Psoas muscle (tissue), 8 donors: ENCODE results near the gene MEMO1. TPM values are rescaled to one million over a fixed set of nuclear protein-coding genes. Genes with fewer than 3 reads are reported as not detected.
A peak's percentile ranks its signal among the peaks of the same experiment; 100 is the strongest.
"Not testable (repeated sequence)": the region's sequence is repeated elsewhere in the genome, so short reads cannot be mapped to it uniquely, and the experiment has no call there.

ENCODE experiments used
- ATAC-seq, 4 donors: fragments of 200-7000 bp; cut with Tn5 transposase; one replicate each; pipeline ENCODE4 v1.9.1; 2020; ENCODE audit warnings: moderate library complexity in 3 of 4, mild to moderate bottlenecking in 2 of 4
- DNase-seq, 2 donors: peaks; one replicate each; pipeline ENCODE4 v3.0.0-alpha.2; 2020
- H3K27ac ChIP-seq: fragments of 200-600 bp; one replicate; pipeline ENCODE4 v1.8.0; 2022
- H3K27me3 ChIP-seq, 3 donors: fragments of 200-600 bp in 1 of 3; one replicate each; pipeline versions ENCODE4 v1.6.1 to v1.8.0; 2013 to 2022; ENCODE audit warnings: low read length in 2 of 3, mild to moderate bottlenecking in 2 of 3, moderate library complexity in 1 of 3; ENCODE audit not compliant: insufficient read depth in 3 of 3
- H3K36me3 ChIP-seq, 2 donors: fragments of 200-600 bp in 1 of 2; one replicate each; pipeline versions ENCODE4 v1.6.1 to v1.8.0; 2013 to 2022; ENCODE audit warnings: low read depth in 1 of 2, mild to moderate bottlenecking in 1 of 2, moderate library complexity in 1 of 2; ENCODE audit not compliant: insufficient read depth in 1 of 2
- H3K4me1 ChIP-seq: fragments of 200-600 bp; one replicate; pipeline ENCODE4 v1.8.0; 2022
- H3K4me3 ChIP-seq: fragments of 200-600 bp; one replicate; pipeline ENCODE4 v1.8.0; 2022; ENCODE audit warnings: mild to moderate bottlenecking
- H3K9me3 ChIP-seq: fragments of 200-600 bp; one replicate; pipeline ENCODE4 v1.8.0; 2022
- WGBS, 3 donors: extraction: QIAGEN DNeasy Blood & Tissue Kit; methylation state at CpG; one replicate each; pipeline versions ENCODE4 v1.1.6 to v1.1.7; 2013; 5-methylcytosine and 5-hydroxymethylcytosine counted together
- intact Hi-C, 2 donors: fragments of 100-400 bp; cut with DNase I; formaldehyde crosslinking; loops; one replicate each; pipeline versions ENCODE4 v1.11.0 to v1.14.2; 2022
- polyA plus RNA-seq, 3 donors: library from polyadenylated mRNA; stranded (reverse); fragments of 200-250 nt; gene quantifications; one replicate each; pipeline ENCODE4 v1.2.3, GENCODE V29; 2013
- total RNA-seq, 4 donors: library from RNA; stranded (reverse); fragmentation: NEBNext Ultra II Directional in 2 of 4; extraction: Animal tissue kit (Norgen Biotek cat#: 25700) in 2 of 4; gene quantifications; one replicate each; pipeline versions ENCODE4 v1.2.1 to v1.2.4, GENCODE V29; 2021 to 2023
- TF ChIP-seq, protein P1 (sequence below): fragments of 200-600 bp; IDR thresholded peaks from one replicate; pipeline ENCODE4 v1.8.0; 2022; ENCODE audit warnings: antibody characterized with exemption
- donor health status: healthy with polysubstance abuse.
- donor health status: DM: no; HTN: no; CAD: no; lungs with moderate emphysema.
- donor health status: Bipolar disorder and iron deficiency.
- donor health status: healthy.
- donor health status: DM: yes; HTN: yes; CAD: no.
- donor health status: DM: no; HTN: no; CAD: no.
- donor health status: DM: no; HTN: no; CAD: no.
- donor health status: DM: yes; HTN: yes; CAD: no.

Gene MEMO1
- total and polyA plus RNA-seq, 7 donors: 40.0 to 86.8 (median 56.0) TPM

GRCh38 chr2:31886700-31887099, 124.1 kb downstream of the MEMO1 start:
- H3K27me3 ChIP-seq: no peaks in the 10 kb centered on the region
- TF ChIP-seq, protein P1, sequence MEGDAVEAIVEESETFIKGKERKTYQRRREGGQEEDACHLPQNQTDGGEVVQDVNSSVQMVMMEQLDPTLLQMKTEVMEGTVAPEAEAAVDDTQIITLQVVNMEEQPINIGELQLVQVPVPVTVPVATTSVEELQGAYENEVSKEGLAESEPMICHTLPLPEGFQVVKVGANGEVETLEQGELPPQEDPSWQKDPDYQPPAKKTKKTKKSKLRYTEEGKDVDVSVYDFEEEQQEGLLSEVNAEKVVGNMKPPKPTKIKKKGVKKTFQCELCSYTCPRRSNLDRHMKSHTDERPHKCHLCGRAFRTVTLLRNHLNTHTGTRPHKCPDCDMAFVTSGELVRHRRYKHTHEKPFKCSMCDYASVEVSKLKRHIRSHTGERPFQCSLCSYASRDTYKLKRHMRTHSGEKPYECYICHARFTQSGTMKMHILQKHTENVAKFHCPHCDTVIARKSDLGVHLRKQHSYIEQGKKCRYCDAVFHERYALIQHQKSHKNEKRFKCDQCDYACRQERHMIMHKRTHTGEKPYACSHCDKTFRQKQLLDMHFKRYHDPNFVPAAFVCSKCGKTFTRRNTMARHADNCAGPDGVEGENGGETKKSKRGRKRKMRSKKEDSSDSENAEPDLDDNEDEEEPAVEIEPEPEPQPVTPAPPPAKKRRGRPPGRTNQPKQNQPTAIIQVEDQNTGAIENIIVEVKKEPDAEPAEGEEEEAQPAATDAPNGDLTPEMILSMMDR: peak; percentile 15
- no peak for ATAC-seq
- no peaks in the 10 kb centered on the region for H3K4me1 ChIP-seq
- 98 to 100% (median 98%) methylated on average over 2 of the region's 2 CpGs for WGBS, 3 donors
- DNase-seq: no peak
- H3K27ac ChIP-seq: no peak overlapping the region
- intact Hi-C loops: no loop called here
- peaks cover 0 to 21% of the 10 kb centered on the region in 2 donors for H3K36me3 ChIP-seq
- H3K9me3 ChIP-seq: no peaks in the 10 kb centered on the region
- H3K4me3 ChIP-seq: no peak overlapping the region

DNA sequence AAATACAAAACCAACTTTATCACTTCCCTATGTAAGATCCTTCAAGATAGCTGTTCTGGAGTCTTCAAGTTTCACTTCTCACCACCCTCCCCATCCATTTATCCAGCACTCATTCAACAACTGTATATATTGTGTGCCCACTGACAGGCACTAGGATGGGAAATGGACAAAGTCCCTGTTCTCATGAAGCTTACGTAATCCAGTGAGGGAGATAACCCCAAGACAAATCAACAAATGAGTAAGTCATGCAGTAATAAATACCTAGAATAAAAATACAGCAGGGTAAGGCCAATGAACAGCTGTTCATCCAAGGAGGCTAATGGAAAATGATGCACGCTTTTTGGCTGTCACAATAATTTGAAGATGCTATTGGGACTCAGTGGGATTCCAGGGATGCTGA, 133.8 kb downstream of the MEMO1 start:
- intact Hi-C loops: no loop called here
- no peaks in the 10 kb centered on the region for H3K27me3 ChIP-seq
- H3K4me1 ChIP-seq: no peaks in the 10 kb centered on the region
- H3K4me3 ChIP-seq: no peak overlapping the region
- no peaks in the 10 kb centered on the region for H3K9me3 ChIP-seq
- TF ChIP-seq, protein P1: no peak
- no peak overlapping the region for H3K27ac ChIP-seq
- DNase-seq (no peak), ATAC-seq (no peak)
- peaks cover 0 to 15% of the 10 kb centered on the region in 2 donors for H3K36me3 ChIP-seq
- 84 to 86% (median 84%) methylated on average over 2 of the region's 2 CpGs for WGBS, 3 donors

- H3K36me3 ChIP-seq: peaks cover 0 to 3% of the 10 kb centered on the region in 2 donors
- no peak overlapping the region for H3K4me3 ChIP-seq
- ATAC-seq (no peak), DNase-seq (no peak)
- intact Hi-C loops: no loop called here
- no peaks in the 10 kb centered on the region for H3K4me1 ChIP-seq
- H3K27ac ChIP-seq: no peak overlapping the region
- no peaks in the 10 kb centered on the region for H3K9me3 ChIP-seq
- H3K27me3 ChIP-seq: no peaks in the 10 kb centered on the region
- TF ChIP-seq, protein P1: no peak
- 94 to 97% (median 95%) methylated on average over 2 of the region's 2 CpGs for WGBS, 3 donors
Observed at GRCh38 chr2:31874071-31874470, 136.7 kb downstream of the MEMO1 start.

GRCh38 chr2:31865215-31865614, 145.6 kb downstream of the MEMO1 start:
- H3K36me3 ChIP-seq: peaks cover 0 to 25% of the 10 kb centered on the region in 2 donors
- H3K4me3 ChIP-seq: no peak overlapping the region
- H3K27me3 ChIP-seq: no peaks in the 10 kb centered on the region
- ATAC-seq (no peak), DNase-seq (no peak)
- H3K9me3 ChIP-seq: no peaks in the 10 kb centered on the region
- TF ChIP-seq, protein P1: no peak
- H3K27ac ChIP-seq: no peak overlapping the region
- intact Hi-C loops: no loop called here
- no peaks in the 10 kb centered on the region for H3K4me1 ChIP-seq

DNA sequence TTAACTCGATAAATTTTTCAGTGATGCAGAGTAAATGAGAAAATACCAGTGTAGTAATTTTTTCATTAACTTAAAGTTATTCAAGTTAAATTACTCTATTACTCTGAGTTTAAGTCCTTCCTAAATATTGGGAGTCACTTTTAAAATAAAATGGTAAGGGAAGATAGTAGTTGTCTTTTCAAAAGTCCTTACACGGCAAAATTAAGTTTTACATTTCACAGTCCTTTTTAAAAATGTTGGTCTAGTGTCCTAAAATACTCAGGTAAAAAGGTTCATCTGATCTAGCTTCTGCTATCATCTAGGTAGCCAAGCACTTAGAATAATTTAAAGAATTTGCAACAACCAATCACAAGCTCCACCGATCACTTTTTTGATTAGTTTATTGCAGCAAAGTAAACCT, 146.9 kb downstream of the MEMO1 start:
- H3K36me3 ChIP-seq: peaks cover 0 to 25% of the 10 kb centered on the region in 2 donors
- H3K4me1 ChIP-seq: no peaks in the 10 kb centered on the region
- ATAC-seq: no peak
- no peaks in the 10 kb centered on the region for H3K27me3 ChIP-seq
- no peak overlapping the region for H3K27ac ChIP-seq
- no peak overlapping the region for H3K4me3 ChIP-seq
- 95 to 99% (median 98%) methylated on average over 3 of the region's 3 CpGs for WGBS, 3 donors
- no peaks in the 10 kb centered on the region for H3K9me3 ChIP-seq
- DNase-seq: no peak
- TF ChIP-seq, protein P1: no peak
- intact Hi-C loops: no loop called here

DNA sequence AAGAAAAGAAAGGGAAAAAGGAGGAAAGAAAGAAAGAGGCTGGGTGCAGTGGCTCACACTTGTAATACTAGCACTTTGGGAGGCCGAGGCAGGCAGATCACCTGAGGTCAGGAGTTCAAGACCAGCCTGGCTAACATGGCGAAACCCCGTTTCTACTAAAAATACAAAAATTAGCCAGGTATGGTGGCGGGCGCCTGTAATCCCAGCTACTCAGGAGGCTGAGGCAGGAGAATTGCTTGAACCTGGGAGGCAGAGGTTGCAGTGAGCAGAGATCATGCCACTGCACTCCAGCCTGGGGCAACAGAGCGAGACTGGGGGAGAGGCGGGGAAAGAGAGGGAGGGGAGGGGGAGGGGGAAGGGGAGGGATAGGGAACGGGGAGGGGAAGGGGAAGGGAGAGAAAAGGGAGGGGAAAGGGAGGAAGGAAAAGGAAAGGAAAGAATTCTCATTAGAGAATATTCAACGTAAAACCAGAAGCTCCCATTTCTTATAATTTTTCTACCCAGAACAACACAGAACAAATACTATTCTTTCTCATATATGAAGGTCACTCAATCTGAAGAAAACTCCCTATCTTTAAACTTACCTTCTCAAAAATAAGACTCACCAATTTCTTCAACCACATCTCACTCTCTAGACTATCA, 147.7 kb downstream of the MEMO1 start:
- H3K36me3 ChIP-seq: peaks cover 0 to 25% of the 10 kb centered on the region in 2 donors
- intact Hi-C loops: not testable (repeated sequence)

More for the DNA sequence above, 147.7 kb downstream of the MEMO1 start:
- H3K27ac ChIP-seq, ATAC-seq, DNase-seq, H3K9me3 ChIP-seq, H3K4me3 ChIP-seq, H3K4me1 ChIP-seq, H3K27me3 ChIP-seq: not testable (repeated sequence)
- WGBS, 3 donors: 92 to 97% (median 93%) methylated on average over 4 to 9 of the region's 9 CpGs
